Neuronal stem cell (in vitro differentiated cells): Measurements from ENCODE around the gene RAB26.
"Not testable (repeated sequence)": the region's sequence is repeated elsewhere in the genome, so short reads cannot be mapped to it uniquely, and the experiment has no call there.

Experiments
- DNase-seq: peaks from one replicate; pipeline ENCODE4 v3.0.0-alpha.2; 2013; ENCODE audit warnings: low spot score
- H2AFZ ChIP-seq: one replicate; pipeline ENCODE4 v1.6.1; 2013; ENCODE audit warnings: mild to moderate bottlenecking, low read length, inconsistent platforms
- H2AK5ac ChIP-seq: 2 replicates; pipeline ENCODE4 v1.6.1; 2013; ENCODE audit warnings: low read depth, mild to moderate bottlenecking, inconsistent platforms, low read length, moderate library complexity, mixed read lengths
- H2BK120ac ChIP-seq: 2 replicates; pipeline ENCODE4 v1.6.1; 2013; ENCODE audit warnings: low read depth, mild to moderate bottlenecking, inconsistent platforms, low read length, moderate library complexity, mixed read lengths
- H2BK12ac ChIP-seq: one replicate; pipeline ENCODE4 v1.6.1; 2013; ENCODE audit warnings: low read length, inconsistent platforms
- H2BK15ac ChIP-seq: 2 replicates; pipeline ENCODE4 v1.6.1; 2013; ENCODE audit warnings: mild to moderate bottlenecking, low read length, inconsistent platforms, mixed read lengths
- H2BK5ac ChIP-seq: one replicate; pipeline ENCODE4 v1.6.1; 2013; ENCODE audit warnings: inconsistent platforms, mild to moderate bottlenecking, low read length, moderate library complexity
- H3K14ac ChIP-seq: one replicate; pipeline ENCODE4 v1.6.1; 2013; ENCODE audit warnings: low read length, inconsistent platforms
- H3K18ac ChIP-seq: 2 replicates; pipeline ENCODE4 v1.6.1; 2013; ENCODE audit warnings: low read length, inconsistent platforms
- H3K23ac ChIP-seq: 2 replicates; pipeline ENCODE4 v1.6.1; 2013; ENCODE audit warnings: low read depth, mild to moderate bottlenecking, mixed read lengths, low read length, inconsistent platforms; ENCODE audit not compliant: poor library complexity
- H3K27ac ChIP-seq: replicated peaks from 3 replicates; pipeline ENCODE4 v1.5.1; 2013; ENCODE audit warnings: low read length, inconsistent platforms
- H3K27me3 ChIP-seq, 3 experiments: 2 replicates each; pipeline ENCODE4 v1.6.1; 2013; ENCODE audit warnings: low read length in 3 of 3, mild to moderate bottlenecking in 2 of 3, inconsistent platforms in 1 of 3, low read depth in 1 of 3, mixed read lengths in 1 of 3, moderate library complexity in 1 of 3; ENCODE audit not compliant: control insufficient read depth in 3 of 3, insufficient read depth in 3 of 3
- H3K36me3 ChIP-seq, 2 donors: replicated peaks in 1 of 2; 2 replicates each; pipeline ENCODE4 v1.6.1; 2013; ENCODE audit warnings: low read length in 2 of 2; ENCODE audit not compliant: control insufficient read depth in 2 of 2, insufficient read depth in 2 of 2
- H3K4ac ChIP-seq: 2 replicates; pipeline ENCODE4 v1.6.1; 2013; ENCODE audit warnings: inconsistent platforms, mild to moderate bottlenecking, low read length, moderate library complexity
- H3K4me1 ChIP-seq, 2 donors: 1 replicate in 1 of 2; 2 replicates in 1 of 2; pipeline ENCODE4 v1.6.1; 2013; ENCODE audit warnings: low read length in 2 of 2, low read depth in 1 of 2; ENCODE audit not compliant: control insufficient read depth in 2 of 2, insufficient read depth in 1 of 2
- H3K4me2 ChIP-seq: one replicate; pipeline ENCODE4 v1.6.1; 2013; ENCODE audit warnings: mild to moderate bottlenecking, low read length, inconsistent platforms; ENCODE audit not compliant: insufficient read depth, poor library complexity, severe bottlenecking
- H3K4me3 ChIP-seq, 2 donors: 2 replicates each; pipeline ENCODE4 v1.5.1; 2013; ENCODE audit warnings: low read length in 2 of 2, mild to moderate bottlenecking in 2 of 2, inconsistent platforms in 1 of 2, moderate library complexity in 1 of 2
- H3K79me1 ChIP-seq: one replicate; pipeline ENCODE4 v1.6.1; 2013; ENCODE audit warnings: low read depth, mild to moderate bottlenecking, inconsistent platforms, low read length, moderate library complexity
- H3K9ac ChIP-seq: one replicate; pipeline ENCODE4 v1.6.1; 2013; ENCODE audit warnings: mild to moderate bottlenecking, low read depth, low read length, inconsistent platforms; ENCODE audit not compliant: poor library complexity
- H3K9me3 ChIP-seq, 2 donors: replicated peaks in 1 of 2; 2 replicates each; pipeline versions ENCODE3 to v1.6.1; 2013; ENCODE audit warnings: low read length in 2 of 2, mild to moderate bottlenecking in 2 of 2, inconsistent platforms in 1 of 2, low read depth in 1 of 2, mixed read lengths in 1 of 2, moderate library complexity in 1 of 2; ENCODE audit not compliant: control insufficient read depth in 2 of 2, insufficient read depth in 1 of 2
- H4K8ac ChIP-seq: one replicate; pipeline ENCODE4 v1.6.1; 2013; ENCODE audit warnings: low read depth, mild to moderate bottlenecking, inconsistent platforms, low read length, moderate library complexity
- H4K91ac ChIP-seq: one replicate; pipeline ENCODE4 v1.6.1; 2013; ENCODE audit warnings: low read length, low read depth, mild to moderate bottlenecking, inconsistent platforms; ENCODE audit not compliant: poor library complexity
- WGBS, 2 donors: extraction: QIAGEN DNeasy Blood & Tissue Kit; methylation state at CpG; one replicate each; pipeline ENCODE4 v1.1.7; 2013; ENCODE audit warnings: missing lambda C conversion rate in 2 of 2, mixed read lengths in 1 of 2; ENCODE audit not compliant: insufficient read length in 2 of 2, insufficient replicate concordance in 1 of 2; ENCODE audit errors: extremely low coverage in 2 of 2; 5-methylcytosine and 5-hydroxymethylcytosine counted together

The RAB26 gene

DNA sequence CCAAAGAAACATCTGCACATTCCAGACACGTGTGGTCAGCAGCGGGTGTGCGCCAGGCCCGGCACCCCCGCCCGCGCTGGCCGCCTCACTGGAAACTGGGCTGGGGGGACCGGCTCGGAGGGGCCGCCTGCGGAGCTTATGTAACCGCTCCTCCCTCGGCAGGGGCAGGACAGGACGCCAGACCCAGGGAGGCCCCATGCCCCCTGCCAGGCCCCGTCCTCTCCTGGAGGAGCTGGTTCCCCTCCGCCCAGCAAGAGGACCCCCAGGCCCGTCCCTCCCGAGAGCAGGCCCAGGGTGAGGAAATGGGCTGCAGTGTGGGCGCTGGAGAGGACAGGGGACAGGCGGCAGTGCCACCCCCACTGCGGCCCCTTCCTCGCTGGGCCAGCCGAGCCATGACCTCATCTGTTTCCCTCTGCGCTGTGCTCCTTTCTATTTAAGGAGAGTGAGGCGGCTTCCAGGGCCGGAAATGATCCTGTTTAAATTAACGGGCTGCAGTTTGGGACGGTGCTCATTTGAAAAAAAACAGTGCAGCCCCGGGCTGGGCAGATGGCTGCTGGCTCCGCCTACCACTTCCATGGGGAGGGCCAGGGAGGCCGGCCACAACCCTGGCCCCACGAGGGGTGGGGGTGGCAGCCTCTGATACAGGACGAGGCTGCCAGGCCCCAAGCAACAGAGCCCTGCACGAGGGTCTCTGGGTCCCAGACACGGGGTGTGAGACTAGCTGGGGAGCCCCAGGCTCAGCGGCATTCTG is 23.6 kb upstream of the RAB26 start:
- H2AK5ac ChIP-seq: peak overlapping the region; percentile 84
- not testable (repeated sequence) for H3K9me3 ChIP-seq, H2BK5ac ChIP-seq, H3K27me3 ChIP-seq, H2BK120ac ChIP-seq, DNase-seq, H3K23ac ChIP-seq, H3K14ac ChIP-seq, H4K91ac ChIP-seq, H3K36me3 ChIP-seq, H2BK12ac ChIP-seq
- H3K18ac ChIP-seq: peak overlapping the region; percentile 89
- peak overlapping the region; percentile 86 for H3K9ac ChIP-seq
- peaks cover 7 to 17% of the 10 kb centered on the region in 2 donors for H3K4me1 ChIP-seq
- peak overlapping the region; percentile 87 for H3K27ac ChIP-seq
- H4K8ac ChIP-seq: peak overlapping the region; percentile 3
- peak overlapping the region; percentile 17 for H3K4ac ChIP-seq
- H3K4me3 ChIP-seq: peak overlapping the region in 1 of 2 donors; percentile 40
- WGBS, 2 donors: no CpG with 5 or more reads among the region's 37 CpGs
- peak overlapping the region; percentile 72 for H2AFZ ChIP-seq
- peak overlapping the region; percentile 93 for H2BK15ac ChIP-seq
- H3K4me2 ChIP-seq: peak overlapping the region; percentile 54
- H3K79me1 ChIP-seq: peaks cover 11% of the 10 kb centered on the region

GRCh38 chr16:2125609-2126008 is 22.8 kb upstream of the RAB26 start:
- not testable (repeated sequence) for H3K36me3 ChIP-seq, H3K27me3 ChIP-seq, H2AFZ ChIP-seq, H3K4me2 ChIP-seq, H2BK120ac ChIP-seq, H2BK5ac ChIP-seq, H3K14ac ChIP-seq, H4K8ac ChIP-seq, H3K9me3 ChIP-seq, H3K23ac ChIP-seq, DNase-seq
- Histone ChIP-seq H3K79me1 (peaks cover 11% of the 10 kb centered on the region), H3K4me3 (peak overlapping the region in 1 of 2 donors; percentile 40), H3K9ac (peak overlapping the region; percentile 86), H4K91ac (peak overlapping the region; percentile 85), H2AK5ac (peak overlapping the region; percentile 84), H3K18ac (peak overlapping the region; percentile 87), H2BK15ac (peak overlapping the region; percentile 93), H2BK12ac (peak overlapping the region; percentile 58), H3K4me1 (peaks cover 7 to 17% of the 10 kb centered on the region in 2 donors), H3K27ac (peak overlapping the region; percentile 87), H3K4ac (peak overlapping the region; percentile 53)
- no CpG with 5 or more reads among the region's 11 CpGs for WGBS, 2 donors

DNA sequence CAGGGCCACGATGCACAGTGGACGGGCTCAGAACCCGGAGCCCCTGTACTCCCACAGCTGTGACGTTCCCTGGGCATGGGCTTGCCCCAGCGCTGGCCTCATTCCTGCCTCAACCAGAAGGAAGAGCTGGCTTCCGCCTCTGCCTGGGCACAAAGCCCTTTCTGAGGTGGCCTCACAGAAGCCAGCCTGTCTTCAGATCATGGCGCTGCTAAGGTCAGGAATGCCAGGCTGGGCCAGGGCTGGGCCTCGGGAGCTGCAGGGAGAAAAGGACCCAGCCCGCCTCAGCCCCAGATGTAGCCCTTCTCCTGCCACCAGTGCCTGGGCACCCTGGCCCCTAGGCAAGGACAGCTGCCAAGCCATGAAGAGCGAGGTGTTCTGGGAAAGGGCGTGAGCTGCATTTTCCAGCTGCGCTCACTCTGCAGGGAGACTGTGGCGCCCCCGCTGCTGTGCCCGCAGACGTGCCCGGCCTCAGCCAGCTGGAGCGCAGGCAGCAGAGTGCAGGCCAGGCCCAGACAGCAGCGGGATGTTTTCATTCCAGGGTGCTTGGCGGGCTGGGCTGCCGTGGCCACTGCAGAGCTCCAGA is 22.2 kb upstream of the RAB26 start:
- H3K14ac ChIP-seq: peak overlapping the region; percentile 56

GRCh38 chr16:2126928-2127556 is 21.4 kb upstream of the RAB26 start:
- H3K14ac ChIP-seq: peak overlapping the region; percentile 82
- H3K18ac ChIP-seq: peak overlapping the region; percentile 71
- peak overlapping the region; percentile 93 for H3K4ac ChIP-seq
- not testable (repeated sequence) for H4K91ac ChIP-seq, H4K8ac ChIP-seq, H3K27me3 ChIP-seq, H2BK5ac ChIP-seq, H3K9me3 ChIP-seq, H3K23ac ChIP-seq, H3K36me3 ChIP-seq, DNase-seq, H3K79me1 ChIP-seq, H3K27ac ChIP-seq, H3K4me2 ChIP-seq, H2AFZ ChIP-seq, H2BK120ac ChIP-seq, H3K4me3 ChIP-seq
- peak overlapping the region; percentile 47 for H2AK5ac ChIP-seq
- peak overlapping the region; percentile 12 for H3K9ac ChIP-seq
- H3K4me1 ChIP-seq: peaks cover 7 to 17% of the 10 kb centered on the region in 2 donors
- WGBS, 2 donors: no CpG with 5 or more reads among the region's 31 CpGs
- H2BK12ac ChIP-seq: peak overlapping the region; percentile 73
- peak overlapping the region; percentile 71 for H2BK15ac ChIP-seq

More for the DNA sequence above, 22.2 kb upstream of the RAB26 start:
- not testable (repeated sequence) for DNase-seq, H4K91ac ChIP-seq, H3K4me2 ChIP-seq, H3K9ac ChIP-seq, H3K36me3 ChIP-seq, H4K8ac ChIP-seq, H3K27ac ChIP-seq, H2BK12ac ChIP-seq, H2BK5ac ChIP-seq, H3K18ac ChIP-seq, H3K4ac ChIP-seq, H3K27me3 ChIP-seq, H2AFZ ChIP-seq, H3K9me3 ChIP-seq, H2BK120ac ChIP-seq, H3K4me3 ChIP-seq, H3K23ac ChIP-seq
- H2AK5ac ChIP-seq: peak overlapping the region; percentile 84
- H2BK15ac ChIP-seq: peak overlapping the region; percentile 93
- H3K79me1 ChIP-seq: peaks cover 11% of the 10 kb centered on the region
- peaks cover 7 to 17% of the 10 kb centered on the region in 2 donors for H3K4me1 ChIP-seq
- WGBS, 2 donors: no CpG with 5 or more reads among the region's 21 CpGs
